H1 (cell line): ENCODE results near the gene SMCHD1. TPM values are rescaled to one million over a fixed set of nuclear protein-coding genes. Genes with fewer than 3 reads are reported as not detected.
"Not testable (repeated sequence)": the region's sequence is repeated elsewhere in the genome, so short reads cannot be mapped to it uniquely, and the experiment has no call there.

Experiments
- CTCF ChIA-PET: fragments of 300-600 bp; sonication (Branson Sonifier 250); formaldehyde crosslinking; loops from one replicate; lab custom pipeline; 2021; ENCODE audit not compliant: partially characterized antibody; lab: Charles Lee
- POLR2A ChIA-PET: fragments of 300-600 bp; sonication (Branson Sonifier 250); formaldehyde crosslinking; loops from one replicate; lab custom pipeline; 2021; ENCODE audit warnings: inconsistent platforms; ENCODE audit not compliant: partially characterized antibody; lab: Charles Lee
- DNase-seq, 2 experiments: peaks; one replicate each; pipeline versions ENCODE4 v3.0.0 to v3.0.0-alpha.2; 2010 to 2022; ENCODE audit warnings: low spot score in 2 of 2, low read depth in 1 of 2, mixed read lengths in 1 of 2
- FAIRE-seq: peaks from 2 replicates; lab custom pipeline; 2011; peaks lifted over from hg19 to GRCh38; lab: Jason Lieb, UNC
- H2AFZ ChIP-seq: 2 replicates; pipeline ENCODE4 v1.8.1; 2012; ENCODE audit warnings: low read length, inconsistent platforms
- H2AK5ac ChIP-seq: 2 replicates; pipeline ENCODE4 v1.6.1; 2013; ENCODE audit warnings: low read depth, low read length
- H2BK120ac ChIP-seq: replicated peaks from 2 replicates; pipeline ENCODE3; 2013; ENCODE audit warnings: low read depth, low read length, inconsistent platforms
- H2BK12ac ChIP-seq: 2 replicates; pipeline ENCODE4 v1.6.1; 2013; ENCODE audit warnings: low read depth, low read length
- H2BK15ac ChIP-seq: 2 replicates; pipeline ENCODE4 v1.6.1; 2013; ENCODE audit warnings: low read length
- H2BK20ac ChIP-seq: 2 replicates; pipeline ENCODE4 v1.6.1; 2013; ENCODE audit warnings: low read length
- H2BK5ac ChIP-seq: 2 replicates; pipeline ENCODE4 v1.6.1; 2013; ENCODE audit warnings: low read depth, low read length
- H3K14ac ChIP-seq: 2 replicates; pipeline ENCODE4 v1.6.1; 2013; ENCODE audit warnings: inconsistent platforms; ENCODE audit not compliant: insufficient read length
- H3K18ac ChIP-seq: 2 replicates; pipeline ENCODE4 v1.6.1; 2013; ENCODE audit warnings: low read length; ENCODE audit errors: extremely low read depth
- H3K23ac ChIP-seq: 2 replicates; pipeline ENCODE4 v1.6.1; 2013; ENCODE audit warnings: inconsistent platforms; ENCODE audit not compliant: insufficient read length
- H3K23me2 ChIP-seq: 2 replicates; pipeline ENCODE4 v1.6.1; 2013; ENCODE audit warnings: low read depth, low read length
- H3K27ac ChIP-seq: 2 replicates; pipeline ENCODE4 v1.6.1; 2011; ENCODE audit warnings: low read depth, low read length, inconsistent platforms
- H3K27me3 ChIP-seq, 4 experiments: replicated peaks in 1 of 4; 1 replicate in 1 of 4; 2 replicates in 3 of 4; pipeline versions ENCODE4 v1.6.1 to v1.8.1; 2011 to 2013; ENCODE audit warnings: low read length in 3 of 4, mild to moderate bottlenecking in 3 of 4, inconsistent platforms in 2 of 4, mixed read lengths in 2 of 4, moderate library complexity in 1 of 4; ENCODE audit not compliant: control insufficient read depth in 3 of 4, insufficient read depth in 3 of 4; ENCODE audit errors: extremely low read depth in 1 of 4
- H3K36me3 ChIP-seq, 4 experiments: 2 replicates each; pipeline versions ENCODE4 v1.6.1 to v1.8.1; 2011 to 2013; ENCODE audit warnings: mild to moderate bottlenecking in 4 of 4, low read length in 3 of 4, moderate library complexity in 2 of 4, control low read depth in 1 of 4, inconsistent platforms in 1 of 4; ENCODE audit not compliant: insufficient read depth in 4 of 4, control insufficient read depth in 2 of 4
- H3K4ac ChIP-seq: replicated peaks from 2 replicates; pipeline ENCODE3; 2013; ENCODE audit warnings: low read length, low read depth, mixed read lengths, inconsistent platforms; ENCODE audit not compliant: insufficient read length
- H3K4me1 ChIP-seq, 4 experiments: replicated peaks in 1 of 4; 1 replicate in 1 of 4; 2 replicates in 3 of 4; pipeline versions ENCODE4 v1.6.1 to v1.8.1; 2011 to 2013; ENCODE audit warnings: low read length in 3 of 4, inconsistent platforms in 2 of 4, mixed read lengths in 1 of 4; ENCODE audit not compliant: insufficient read depth in 4 of 4, control insufficient read depth in 3 of 4
- H3K4me2 ChIP-seq, 2 experiments: 2 replicates each; pipeline versions ENCODE4 v1.6.1 to v1.8.1; 2011 to 2013; ENCODE audit warnings: low read depth in 2 of 2, low read length in 2 of 2, control low read depth in 1 of 2, inconsistent platforms in 1 of 2, mild to moderate bottlenecking in 1 of 2; ENCODE audit not compliant: insufficient read depth in 1 of 2
- H3K4me3 ChIP-seq, 4 experiments: fragments of 200-600, 300-600 bp in 1 of 4; sonication (generic), shearing (Covaris generic), sonication (Bioruptor Twin) in 1 of 4; 2 replicates each; pipeline versions ENCODE4 v1.5.1 to v1.8.1; 2011 to 2016; ENCODE audit warnings: low read length in 4 of 4, low read depth in 3 of 4, control low read depth in 2 of 4, inconsistent platforms in 2 of 4, mild to moderate bottlenecking in 2 of 4, mixed read lengths in 1 of 4, moderate library complexity in 1 of 4; ENCODE audit not compliant: insufficient read depth in 2 of 4; ENCODE audit errors: extremely low read depth in 1 of 4
- H3K56ac ChIP-seq: replicated peaks from 2 replicates; pipeline ENCODE3; 2013; ENCODE audit warnings: low read depth, mild to moderate bottlenecking, mixed read lengths, low read length, inconsistent platforms; ENCODE audit not compliant: insufficient read length
- H3K79me1 ChIP-seq: 2 replicates; pipeline ENCODE4 v1.6.1; 2013; ENCODE audit warnings: low read depth, low read length, control low read depth
- H3K79me2 ChIP-seq, 2 experiments: 2 replicates each; pipeline versions ENCODE4 v1.6.1 to v1.8.1; 2012 to 2013; ENCODE audit warnings: low read length in 2 of 2, mild to moderate bottlenecking in 2 of 2, inconsistent platforms in 1 of 2; ENCODE audit not compliant: insufficient read depth in 2 of 2, control insufficient read depth in 1 of 2
- H3K9ac ChIP-seq, 4 experiments: replicated peaks in 1 of 4; 1 replicate in 1 of 4; 2 replicates in 3 of 4; pipeline versions ENCODE4 v1.6.1 to v1.8.1; 2011 to 2013; ENCODE audit warnings: low read depth in 3 of 4, low read length in 3 of 4, control low read depth in 2 of 4, mild to moderate bottlenecking in 2 of 4, moderate library complexity in 2 of 4, inconsistent platforms in 1 of 4; ENCODE audit errors: extremely low read depth in 1 of 4
- H3K9me3 ChIP-seq, 2 experiments: 2 replicates each; pipeline versions ENCODE4 v1.6.1 to v1.8.1; 2012 to 2013; ENCODE audit warnings: mild to moderate bottlenecking in 2 of 2, moderate library complexity in 2 of 2, control low read depth in 1 of 2, inconsistent platforms in 1 of 2, low read depth in 1 of 2, low read length in 1 of 2, mixed read lengths in 1 of 2; ENCODE audit not compliant: insufficient read depth in 2 of 2
- H4K20me1 ChIP-seq, 2 experiments: replicated peaks in 1 of 2; 2 replicates each; pipeline versions ENCODE3 to v1.8.1; 2011 to 2013; ENCODE audit warnings: inconsistent platforms in 2 of 2, low read length in 2 of 2, mild to moderate bottlenecking in 1 of 2; ENCODE audit not compliant: insufficient read depth in 2 of 2, control insufficient read depth in 1 of 2
- H4K5ac ChIP-seq: 2 replicates; pipeline ENCODE4 v1.6.1; 2013; ENCODE audit warnings: low read length, low read depth, mixed read lengths, inconsistent platforms; ENCODE audit not compliant: insufficient read length
- H4K8ac ChIP-seq: 2 replicates; pipeline ENCODE4 v1.8.0; 2013; ENCODE audit warnings: mild to moderate bottlenecking, moderate library complexity, low read length, inconsistent platforms; ENCODE audit not compliant: insufficient read depth; ENCODE audit errors: extremely low read depth
- H4K91ac ChIP-seq: replicated peaks from 2 replicates; pipeline ENCODE3; 2013; ENCODE audit warnings: low read length, mixed read lengths, inconsistent platforms; ENCODE audit not compliant: insufficient read length
- WGBS, 2 experiments: shearing (Covaris generic) in 1 of 2; methylation state at CpG; one replicate each; pipeline versions ENCODE4 v1.1.6 to v1.1.7; 2013 to 2015; ENCODE audit warnings: low lambda C conversion rate in 2 of 2, mixed read lengths in 2 of 2, inconsistent platforms in 1 of 2, low coverage in 1 of 2, missing lambda C conversion rate in 1 of 2; ENCODE audit not compliant: insufficient replicate concordance in 2 of 2, insufficient coverage in 1 of 2, insufficient read length in 1 of 2; ENCODE audit errors: extremely low coverage in 1 of 2, missing lambda C conversion rate in 1 of 2; 5-methylcytosine and 5-hydroxymethylcytosine counted together
- polyA plus RNA-seq, 7 experiments: library from polyadenylated mRNA; depleted of rRNA in 3 of 7; stranded (reverse) in 5 of 7; unstranded in 2 of 7; fragments of >200 nt in 5 of 7; fragments of 200-250 nt in 2 of 7; gene quantifications; 1 replicate in 5 of 7; 2 replicates in 1 of 7; 4 replicates in 1 of 7; pipeline versions ENCODE4 v1.2.1 to v1.2.3, GENCODE V29; 2011 to 2013; ENCODE audit warnings: missing spikeins in 2 of 7, mixed read lengths in 2 of 7
- total RNA-seq: library from RNA; stranded (reverse); fragmentation: NEBNext Ultra II Directional; extraction: Animal tissue kit (Norgen Biotek cat#: 25700); gene quantifications from 2 replicates; pipeline ENCODE4 v1.2.1, GENCODE V29; 2021

SMCHD1 gene
- total and polyA plus RNA-seq, 2 of the 8 experiments (the other 6 are each of a cell fraction or from before 2014, with no cell fraction given): 9.3 to 32.0 TPM

GRCh38 chr18:2740082-2740481 is 84.6 kb downstream of the SMCHD1 start:
- H3K4me1 ChIP-seq, H2BK5ac ChIP-seq, H3K23me2 ChIP-seq, H2AFZ ChIP-seq, H3K4me3 ChIP-seq, FAIRE-seq, H3K4ac ChIP-seq, H2BK120ac ChIP-seq, H2BK12ac ChIP-seq, H3K18ac ChIP-seq, H2AK5ac ChIP-seq, H3K14ac ChIP-seq, H3K9me3 ChIP-seq, DNase-seq, H3K4me2 ChIP-seq, H4K5ac ChIP-seq, H3K79me1 ChIP-seq, H2BK20ac ChIP-seq, H3K79me2 ChIP-seq, H4K20me1 ChIP-seq, H4K91ac ChIP-seq, H2BK15ac ChIP-seq, H3K56ac ChIP-seq, H4K8ac ChIP-seq, H3K23ac ChIP-seq, H3K27ac ChIP-seq, H3K27me3 ChIP-seq, H3K9ac ChIP-seq, CTCF ChIA-PET: not testable (repeated sequence)
- POLR2A ChIA-PET: interaction anchor here (0.6 kb wide), 1 partner anchor 35 kb away, joined by 3 read pairs; no protein-coding TSS in a partner anchor
- H3K36me3 ChIP-seq: peaks cover 0 to 45% (median 11%) of the 10 kb centered on the region in 4 experiments; a peak in 4 of 8 replicates
- WGBS, 2 experiments: 98% methylated on average over 3 of the region's 3 CpGs; no CpG with 5 or more reads in 1 of the 2 experiments
